ENCODE results near the gene LRP2. TPM values are rescaled to one million over a fixed set of nuclear protein-coding genes. Genes with fewer than 3 reads are reported as not detected.

Gene LRP2
- total and polyA plus RNA-seq, 2 experiments from 2014 or later: 0.68 to 2.7 TPM

- Mint-ChIP-seq H3K27me3 (ENCODE audit: insufficient read depth, low read depth, poor library complexity) (no peaks in the 10 kb centered on the region), H3K4me3 (no peak overlapping the region), H3K9me3 (no peaks in the 10 kb centered on the region), H3K36me3 (ENCODE audit: low read depth) (no peaks in the 10 kb centered on the region), H3K27ac (no peak overlapping the region), H3K4me1 (peaks cover 6% of the 10 kb centered on the region; the same call in 2 of the 3 replicates)
- ATAC-seq (no peak), DNase-seq (ENCODE audit: low spot score) (no peak)
- no peak for TF ChIP-seq EZH2 (IDR thresholded peaks at IDR 0.05; ENCODE audit: low read depth, unreplicated experiment)
- no peak for TF ChIP-seq STAT1 (IDR thresholded peaks at IDR 0.05; ENCODE audit: unreplicated experiment)
- no peak for TF ChIP-seq NANOG (IDR thresholded peaks at IDR 0.05; ENCODE audit: borderline replicate concordance)
- TF ChIP-seq ZNF114 (CRISPR knock-in tag; IDR thresholded peaks at IDR 0.05): no peak
- no peak for TF ChIP-seq CREB1 (CRISPR knock-in tag; IDR thresholded peaks at IDR 0.05; ENCODE audit: low read depth)
- Histone ChIP-seq H3K27ac (ENCODE audit: low read depth) (no peak overlapping the region), H3K36me3 (ENCODE audit: insufficient read depth) (no peaks in the 10 kb centered on the region), H3K4me3 (no peak overlapping the region), H3F3A (replicated peaks; ENCODE audit: low read depth) (no peaks in the 10 kb centered on the region), H3K4me1 (ENCODE audit: insufficient read depth) (no peaks in the 10 kb centered on the region), H4K20me1 (replicated peaks; ENCODE audit: insufficient read depth) (no peaks in the 10 kb centered on the region), H3K27me3 (ENCODE audit: insufficient read depth) (no peaks in the 10 kb centered on the region), H2AFZ (no peak overlapping the region), H3K79me2 (replicated peaks; ENCODE audit: insufficient read depth) (no peaks in the 10 kb centered on the region), H3K9me2 (ENCODE audit: insufficient read depth) (peaks cover 8% of the 10 kb centered on the region; the same call in 1 of the 2 replicates), H3K4me2 (no peak overlapping the region)
Measured at GRCh38 chr2:169159686-169160085, 202.6 kb downstream of the LRP2 start.

- H3K9me2 ChIP-seq (ENCODE audit: insufficient read depth): 0 out of 2 replicates have a peak, but pooled peaks cover 1% of the 10 kb centered on the region
- Mint-ChIP-seq H3K27ac (no peak overlapping the region), H3K36me3 (ENCODE audit: low read depth) (no peaks in the 10 kb centered on the region), H3K4me3 (no peak overlapping the region), H3K4me1 (peaks cover 6% of the 10 kb centered on the region; the same call in 2 of the 3 replicates), H3K27me3 (ENCODE audit: insufficient read depth, low read depth, poor library complexity) (no peaks in the 10 kb centered on the region), H3K9me3 (no peaks in the 10 kb centered on the region)
- ATAC-seq: no peak
- no peaks in the 10 kb centered on the region for H4K20me1 ChIP-seq (replicated peaks; ENCODE audit: insufficient read depth)
- TF ChIP-seq NANOG (IDR thresholded peaks at IDR 0.05; ENCODE audit: borderline replicate concordance) (no peak), POLR2AphosphoS5 (IDR thresholded peaks at IDR 0.05; ENCODE audit: low read depth) (no peak), STAT1 (IDR thresholded peaks at IDR 0.05; ENCODE audit: unreplicated experiment) (no peak), JUNB (IDR thresholded peaks at IDR 0.05; ENCODE audit: unreplicated experiment) (no peak), REST (IDR thresholded peaks at IDR 0.05; ENCODE audit: unreplicated experiment) (no peak), ZNF462 (CRISPR knock-in tag; IDR thresholded peaks at IDR 0.05) (no peak), CREB1 (CRISPR knock-in tag; IDR thresholded peaks at IDR 0.05; ENCODE audit: low read depth) (no peak), EZH2phosphoT487 (IDR thresholded peaks at IDR 0.05; ENCODE audit: unreplicated experiment) (no peak), ZNF331 (CRISPR knock-in tag; IDR thresholded peaks at IDR 0.05; ENCODE audit: low read depth) (no peak), EZH2 (IDR thresholded peaks at IDR 0.05; ENCODE audit: low read depth, unreplicated experiment) (no peak), ETS1 (IDR thresholded peaks at IDR 0.05) (no peak)
- no peaks in the 10 kb centered on the region for H3F3A ChIP-seq (replicated peaks; ENCODE audit: low read depth)
- no peak overlapping the region for H3K4me2 ChIP-seq
- H3K36me3 ChIP-seq (ENCODE audit: insufficient read depth): no peaks in the 10 kb centered on the region
- H3K27ac ChIP-seq (ENCODE audit: low read depth): no peak overlapping the region
- DNase-seq (ENCODE audit: low spot score): no peak
- no peak overlapping the region for H3K4me3 ChIP-seq
- no peaks in the 10 kb centered on the region for H3K4me1 ChIP-seq (ENCODE audit: insufficient read depth)
- no peak overlapping the region for H2AFZ ChIP-seq
- no peaks in the 10 kb centered on the region for H3K27me3 ChIP-seq (ENCODE audit: insufficient read depth)
- no peaks in the 10 kb centered on the region for H3K79me2 ChIP-seq (replicated peaks; ENCODE audit: insufficient read depth)
Measured at GRCh38 chr2:169158874-169159273, 203.5 kb downstream of the LRP2 start.

Measured in GM23338 (cell line).